ENCODE results near the gene SMARCE1.

SMARCE1 gene

GRCh38 chr17:40647624-40648383 lies at the start of gene SMARCE1:
TSS of gene SMARCE1 (minus strand) at chr17:40647818. CDS start at chr17:40645802, 2,016 bp downstream.
- peak; percentile 75 for DNase-seq

- no peak for DNase-seq
Measured at GRCh38 chr17:40697297-40697696, 49.7 kb upstream of the SMARCE1 start.

DNA sequence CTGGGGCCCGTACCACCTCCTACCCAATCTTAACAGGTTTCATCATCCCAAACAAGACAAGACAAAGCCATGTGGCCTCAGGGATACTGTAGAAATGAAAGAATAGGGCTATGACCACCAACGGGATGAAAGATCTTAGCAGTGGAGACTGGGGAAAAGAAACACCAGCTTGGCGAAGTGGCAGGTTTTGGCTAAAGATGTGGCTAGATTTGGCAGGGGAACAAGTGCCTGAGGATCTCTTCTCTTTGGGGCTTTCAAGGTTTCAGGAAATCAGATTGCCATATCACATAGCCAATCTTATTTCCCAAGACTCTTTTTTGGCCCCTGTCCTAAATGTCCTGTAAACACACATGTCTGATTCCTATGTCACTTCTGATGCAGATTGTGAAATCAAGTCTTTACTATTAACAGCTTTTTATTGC lies 49.0 kb upstream of the SMARCE1 start:
- DNase-seq: no peak

- DNase-seq: no peak
Measured at GRCh38 chr17:40695874-40696472, 48.4 kb upstream of the SMARCE1 start.

GRCh38 chr17:40694584-40694983 lies 47.0 kb upstream of the SMARCE1 start:
- no peak for DNase-seq

GRCh38 chr17:40687106-40687505 lies 39.5 kb upstream of the SMARCE1 start:
- no peak for DNase-seq

DNA sequence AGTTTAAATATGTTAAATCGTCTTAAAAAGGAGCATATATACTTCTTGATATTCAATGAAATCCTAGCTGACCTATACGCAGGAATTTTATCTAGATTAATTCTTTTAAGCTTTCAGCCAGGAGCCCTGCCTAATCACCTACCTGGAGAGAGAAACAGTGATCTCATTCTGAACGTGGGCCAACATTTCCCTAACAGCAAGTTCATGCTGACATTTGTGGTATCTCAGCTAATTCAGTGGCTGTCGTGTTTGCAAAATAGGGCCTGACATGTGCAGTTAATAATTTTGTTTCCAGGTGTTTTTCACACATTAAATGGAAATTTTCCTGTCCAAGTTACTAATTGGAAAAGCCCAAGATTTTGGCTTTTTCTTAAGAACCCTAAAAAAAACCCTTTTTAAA lies 38.6 kb upstream of the SMARCE1 start:
- DNase-seq: no peak

- no peak for DNase-seq
Measured at GRCh38 chr17:40680998-40681397, 33.4 kb upstream of the SMARCE1 start.

GRCh38 chr17:40679523-40679907 lies 31.9 kb upstream of the SMARCE1 start:
- DNase-seq: no peak

- DNase-seq: no peak
Measured at GRCh38 chr17:40678902-40679522, 31.4 kb upstream of the SMARCE1 start.

DNA sequence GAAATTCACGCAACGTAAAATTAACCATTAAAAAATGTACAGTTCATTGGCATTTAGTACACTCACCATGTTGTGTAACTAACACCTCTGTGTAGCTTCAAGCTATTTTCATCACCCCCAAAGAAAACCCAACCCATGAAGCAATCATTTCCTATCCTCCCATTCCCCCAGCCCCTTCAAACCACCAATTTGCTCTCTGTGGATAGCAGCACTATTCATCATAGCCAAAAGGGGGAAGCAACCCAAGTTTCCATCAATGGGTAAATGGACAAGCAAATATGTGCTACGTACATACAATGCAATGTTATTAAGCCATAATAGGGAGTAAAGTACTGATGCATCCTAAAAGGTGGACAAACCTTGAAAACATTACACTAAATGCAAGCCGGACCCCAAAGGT lies 28.3 kb upstream of the SMARCE1 start:
- no peak for DNase-seq

DNA sequence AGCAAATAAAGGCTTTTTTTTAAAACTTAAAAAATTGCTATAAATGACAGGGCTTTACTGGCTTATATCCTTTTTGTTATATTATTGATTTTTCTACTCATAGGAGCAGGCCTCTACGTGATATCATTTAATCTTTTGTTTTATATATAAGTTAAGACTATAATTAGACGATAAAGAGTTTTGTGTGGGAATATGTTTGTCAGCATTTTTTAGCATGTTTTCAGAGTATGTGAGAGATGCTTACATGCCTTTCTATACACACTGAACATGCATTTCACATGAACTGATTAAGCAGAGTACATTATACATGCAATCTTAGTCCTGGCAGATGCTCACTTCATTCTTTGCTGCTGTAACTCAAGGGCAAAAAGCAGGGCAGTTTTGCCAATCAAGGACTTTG lies 25.0 kb upstream of the SMARCE1 start:
- no peak for DNase-seq

DNA sequence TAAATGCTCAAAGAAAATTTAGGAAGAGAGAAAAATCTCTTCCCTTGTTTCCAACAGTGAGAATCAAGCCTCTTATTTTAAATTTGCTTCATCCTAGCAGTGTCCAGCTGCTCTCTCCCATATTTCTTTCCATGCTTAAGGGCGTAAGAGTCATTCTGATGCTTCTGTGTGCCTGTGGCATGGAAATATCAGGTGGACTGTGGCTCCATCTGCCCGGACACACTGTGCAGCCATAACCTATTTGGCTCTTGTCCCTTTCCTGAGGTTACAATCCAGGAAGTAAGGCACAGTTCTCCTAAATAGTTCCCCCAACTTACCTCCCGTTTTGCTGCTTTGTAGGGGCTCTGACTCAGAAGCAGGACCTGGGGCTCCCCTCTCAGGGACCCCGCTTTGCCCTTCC lies 23.7 kb upstream of the SMARCE1 start:
- DNase-seq: no peak

- DNase-seq: no peak
Measured at GRCh38 chr17:40666331-40666730, 18.7 kb upstream of the SMARCE1 start.

GRCh38 chr17:40664582-40665333 lies 17.1 kb upstream of the SMARCE1 start, which contains the start of gene KRT222:
TSS of gene KRT222 (minus strand) at chr17:40665177. CDS start at chr17:40665099, 78 bp downstream.
- DNase-seq: no peak

- DNase-seq: no peak
Measured at GRCh38 chr17:40663252-40663651, 15.6 kb upstream of the SMARCE1 start.

- no peak for DNase-seq
Measured at GRCh38 chr17:40659911-40660310, 12.3 kb upstream of the SMARCE1 start.

DNA sequence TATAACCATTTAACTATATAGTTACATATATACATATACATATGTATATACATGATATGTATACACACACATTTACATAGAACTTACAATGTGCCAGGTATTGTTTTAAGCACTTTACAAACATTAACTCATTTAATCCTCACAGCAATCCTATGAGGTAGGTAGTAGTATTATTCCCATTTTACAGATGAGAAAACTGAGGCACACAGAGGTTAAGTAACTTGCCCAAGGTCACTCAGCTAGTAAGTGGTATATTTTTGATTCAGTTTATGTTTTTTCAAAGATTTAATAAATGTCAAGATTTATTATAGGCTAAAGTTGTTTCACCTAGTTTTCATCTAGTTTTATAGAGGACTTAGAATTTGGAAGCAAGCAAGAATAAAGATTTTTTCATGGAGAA lies 10.8 kb upstream of the SMARCE1 start:
- no peak for DNase-seq

DNA sequence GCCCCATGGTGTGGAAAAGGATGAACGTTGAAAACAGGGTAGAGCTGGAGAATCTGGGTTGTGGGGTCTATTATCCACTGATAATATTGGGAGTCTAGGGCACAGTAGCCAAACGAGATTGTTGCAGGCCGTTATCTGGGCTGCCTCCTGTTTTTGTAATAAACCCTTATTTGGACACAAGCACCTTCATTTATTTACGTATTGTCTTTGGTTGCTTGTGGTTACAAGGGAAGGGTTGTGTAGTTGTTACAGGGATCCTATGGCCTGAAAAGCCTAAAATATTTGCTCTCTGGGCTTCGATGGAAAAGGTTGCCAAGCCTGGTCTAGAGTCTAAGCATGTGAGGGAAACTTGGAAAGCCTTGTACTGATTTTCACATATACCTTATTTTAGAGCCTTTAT lies 4.3 kb upstream of the SMARCE1 start:
- no peak for DNase-seq

DNA sequence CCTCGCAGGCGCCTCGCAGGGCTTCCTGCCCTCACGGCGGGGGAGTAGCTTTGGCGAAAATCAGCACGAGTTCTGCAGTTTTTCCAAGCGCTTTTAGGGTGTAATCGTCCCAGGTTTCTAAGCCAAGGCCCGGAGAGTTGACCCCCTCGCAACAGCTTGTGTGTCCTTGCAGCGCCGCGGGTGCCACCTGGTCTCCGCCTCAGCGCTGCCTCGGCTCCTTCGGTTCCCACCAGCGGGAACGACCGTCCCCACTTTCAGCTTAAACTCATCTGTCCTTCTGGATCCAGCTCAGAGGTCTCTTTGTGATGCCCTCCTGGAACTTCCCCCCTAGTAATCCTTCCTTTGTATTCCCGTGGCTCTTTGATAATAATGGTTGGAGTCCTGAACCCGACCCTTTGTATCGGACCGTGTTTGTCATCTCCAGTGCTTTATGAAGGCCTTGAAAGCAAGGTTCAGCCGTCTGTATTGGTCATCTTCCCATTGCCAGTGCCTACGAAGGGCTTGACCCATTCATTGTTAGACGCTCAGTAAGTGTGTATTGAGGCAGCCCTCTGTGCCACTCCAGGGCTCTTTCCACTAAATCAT lies 858 bp upstream of the SMARCE1 start:
- no peak for DNase-seq

DNA sequence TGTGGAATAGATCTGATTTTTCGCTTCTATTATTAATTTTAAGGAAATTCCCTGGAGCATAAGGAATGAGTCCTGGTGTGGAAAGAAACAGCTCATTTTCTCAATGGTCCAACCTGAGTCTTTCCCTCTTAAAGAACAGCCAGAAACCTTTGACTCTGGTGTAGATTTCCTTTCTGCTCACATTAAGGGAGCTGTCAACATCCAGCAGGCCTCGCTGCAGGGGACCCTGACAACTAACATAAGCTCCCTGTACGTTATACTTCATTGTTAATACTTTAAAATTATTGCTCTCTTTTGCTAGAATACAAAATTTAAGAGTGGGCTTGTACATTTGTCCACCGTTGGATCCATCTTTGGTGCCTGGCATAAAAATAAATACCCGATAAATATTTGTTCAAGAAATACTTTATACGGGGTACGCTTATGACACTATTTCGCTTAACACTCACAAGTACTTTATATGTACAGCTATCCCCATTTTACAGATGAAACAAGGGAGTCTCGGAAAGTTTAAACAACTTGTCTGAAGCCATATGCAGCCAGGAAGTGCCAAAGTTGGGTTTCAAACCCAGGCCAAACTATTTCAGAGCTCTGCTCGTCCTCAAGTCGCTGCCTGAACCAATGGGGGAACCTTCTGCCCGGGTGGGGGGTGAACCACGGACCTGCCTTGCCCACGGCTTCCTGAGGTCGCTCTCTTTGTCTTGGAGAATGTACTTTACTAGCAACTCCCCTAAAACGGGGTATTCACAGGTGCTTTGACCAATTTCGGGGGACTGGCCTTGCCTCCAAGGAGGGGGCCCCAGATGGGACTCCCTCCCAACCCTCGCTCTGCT lies 611 bp downstream of the SMARCE1 start:
- DNase-seq: no peak

DNA sequence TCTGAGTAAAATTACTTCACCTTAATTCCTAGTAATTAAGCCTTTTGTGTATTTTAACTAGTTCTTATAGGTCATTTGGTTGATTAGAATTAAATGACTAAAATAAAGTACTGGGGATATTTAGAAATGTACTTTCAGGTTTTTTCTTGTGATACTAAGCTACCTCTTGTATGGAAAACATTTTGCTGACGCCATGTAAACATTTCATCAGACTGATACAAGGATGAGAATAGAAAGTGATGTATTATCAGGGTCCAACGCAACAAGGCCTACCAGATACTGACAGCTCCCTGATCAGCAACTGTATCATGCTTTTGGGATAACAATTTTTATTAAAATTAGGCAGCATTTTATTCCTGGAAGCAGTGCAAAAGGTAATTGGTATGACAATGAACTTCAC lies 1.7 kb downstream of the SMARCE1 start:
- no peak for DNase-seq
